GM18861 (cell line): ENCODE data around the gene BRD4.
"Not testable (repeated sequence)": the region's sequence is repeated elsewhere in the genome, so short reads cannot be mapped to it uniquely, and the experiment has no call there.

Experiments
- ATAC-seq: cut with Tn5 transposase; IDR thresholded peaks from one replicate; pipeline ENCODE4 v1.9.1; 2021; ENCODE audit not compliant: unreplicated experiment

BRD4 gene

GRCh38 chr19:15363048-15363447, 30.7 kb upstream of the BRD4 start:
- ATAC-seq = not testable (repeated sequence)

- not testable (repeated sequence) for ATAC-seq
These were observed 27.7 kb upstream of the BRD4 start for GRCh38 chr19:15360015-15360414.

- no peak for ATAC-seq
These were observed 26.6 kb upstream of the BRD4 start for GRCh38 chr19:15358918-15359317.

- ATAC-seq = no peak
These were observed 25.6 kb upstream of the BRD4 start for GRCh38 chr19:15357906-15358305.

GRCh38 chr19:15354566-15355296, 22.4 kb upstream of the BRD4 start:
- ATAC-seq = no peak

- no peak for ATAC-seq
These were observed 21.6 kb upstream of the BRD4 start for GRCh38 chr19:15353908-15354307.

GRCh38 chr19:15352535-15352934, 20.2 kb upstream of the BRD4 start:
- ATAC-seq = not testable (repeated sequence)

- not testable (repeated sequence) for ATAC-seq
These were observed 9.0 kb upstream of the BRD4 start for GRCh38 chr19:15341328-15341727.

- no peak for ATAC-seq
These were observed 7.7 kb upstream of the BRD4 start for GRCh38 chr19:15340086-15340485.

- no peak for ATAC-seq
These were observed 4.9 kb upstream of the BRD4 start for GRCh38 chr19:15337202-15337601.

- ATAC-seq = not testable (repeated sequence)
These were observed 3.7 kb upstream of the BRD4 start for GRCh38 chr19:15335992-15336391.

GRCh38 chr19:15331419-15332310, 674 bp downstream of the BRD4 start:
- ATAC-seq = peak; percentile 18

- ATAC-seq = no peak
These were observed 1.4 kb downstream of the BRD4 start for GRCh38 chr19:15330801-15331418.

- no peak for ATAC-seq
These were observed 4.0 kb downstream of the BRD4 start for GRCh38 chr19:15328312-15328711.

- no peak for ATAC-seq
These were observed 7.4 kb downstream of the BRD4 start for GRCh38 chr19:15324791-15325519.

- no peak for ATAC-seq
These were observed 8.7 kb downstream of the BRD4 start for GRCh38 chr19:15323496-15324235.

GRCh38 chr19:15321739-15322138, 10.6 kb downstream of the BRD4 start:
- ATAC-seq = no peak

- no peak for ATAC-seq
These were observed 12.2 kb downstream of the BRD4 start for GRCh38 chr19:15320116-15320515.

GRCh38 chr19:15318241-15318691, 14.1 kb downstream of the BRD4 start:
- ATAC-seq = no peak

GRCh38 chr19:15317392-15318071, 14.8 kb downstream of the BRD4 start:
- ATAC-seq = no peak
